Measurements from ENCODE around the gene TMEM245.

- TF ChIP-seq CTCF (IDR thresholded peaks at IDR 0.05; ENCODE audit: low read length) = no peak
- TF ChIP-seq EZH2 (IDR thresholded peaks at IDR 0.05; ENCODE audit: borderline replicate concordance, low read length) = no peak
These were observed 48.4 kb upstream of the TMEM245 start for GRCh38 chr9:109168170-109168569.

Data from OCI-LY1 (cell line).